GM12873 (cell line): ENCODE results near the gene ALDH1A1.

Experiments
- TF ChIP-seq, protein P1 (sequence below): IDR thresholded peaks from 2 replicates; pipeline ENCODE4 v1.5.1; 2012; ENCODE audit warnings: low read depth, mild to moderate bottlenecking, moderate library complexity, low read length, control low read depth; ENCODE audit not compliant: insufficient read depth; ENCODE audit errors: missing control alignments

Gene ALDH1A1

DNA sequence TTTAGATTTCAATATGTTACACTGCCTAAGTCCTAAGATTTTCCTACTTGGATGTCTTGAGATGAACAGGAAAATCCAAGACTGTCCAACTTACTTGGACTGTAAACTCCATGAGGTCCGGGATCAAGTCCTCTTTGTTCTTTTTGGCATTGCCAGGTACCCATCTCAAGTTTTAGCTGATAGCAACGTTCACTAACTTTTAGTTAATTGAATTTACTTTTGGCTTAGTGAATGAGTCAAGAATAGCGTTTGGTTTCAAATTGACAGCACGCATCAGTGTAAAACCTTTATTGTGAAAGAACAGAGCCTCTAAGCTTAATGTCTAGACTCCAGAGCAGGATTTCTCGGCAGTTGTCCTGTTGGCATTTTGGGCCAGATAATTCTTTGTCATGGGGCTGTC is 37.2 kb downstream of the ALDH1A1 start:
- TF ChIP-seq, protein P1, sequence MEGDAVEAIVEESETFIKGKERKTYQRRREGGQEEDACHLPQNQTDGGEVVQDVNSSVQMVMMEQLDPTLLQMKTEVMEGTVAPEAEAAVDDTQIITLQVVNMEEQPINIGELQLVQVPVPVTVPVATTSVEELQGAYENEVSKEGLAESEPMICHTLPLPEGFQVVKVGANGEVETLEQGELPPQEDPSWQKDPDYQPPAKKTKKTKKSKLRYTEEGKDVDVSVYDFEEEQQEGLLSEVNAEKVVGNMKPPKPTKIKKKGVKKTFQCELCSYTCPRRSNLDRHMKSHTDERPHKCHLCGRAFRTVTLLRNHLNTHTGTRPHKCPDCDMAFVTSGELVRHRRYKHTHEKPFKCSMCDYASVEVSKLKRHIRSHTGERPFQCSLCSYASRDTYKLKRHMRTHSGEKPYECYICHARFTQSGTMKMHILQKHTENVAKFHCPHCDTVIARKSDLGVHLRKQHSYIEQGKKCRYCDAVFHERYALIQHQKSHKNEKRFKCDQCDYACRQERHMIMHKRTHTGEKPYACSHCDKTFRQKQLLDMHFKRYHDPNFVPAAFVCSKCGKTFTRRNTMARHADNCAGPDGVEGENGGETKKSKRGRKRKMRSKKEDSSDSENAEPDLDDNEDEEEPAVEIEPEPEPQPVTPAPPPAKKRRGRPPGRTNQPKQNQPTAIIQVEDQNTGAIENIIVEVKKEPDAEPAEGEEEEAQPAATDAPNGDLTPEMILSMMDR = no peak

DNA sequence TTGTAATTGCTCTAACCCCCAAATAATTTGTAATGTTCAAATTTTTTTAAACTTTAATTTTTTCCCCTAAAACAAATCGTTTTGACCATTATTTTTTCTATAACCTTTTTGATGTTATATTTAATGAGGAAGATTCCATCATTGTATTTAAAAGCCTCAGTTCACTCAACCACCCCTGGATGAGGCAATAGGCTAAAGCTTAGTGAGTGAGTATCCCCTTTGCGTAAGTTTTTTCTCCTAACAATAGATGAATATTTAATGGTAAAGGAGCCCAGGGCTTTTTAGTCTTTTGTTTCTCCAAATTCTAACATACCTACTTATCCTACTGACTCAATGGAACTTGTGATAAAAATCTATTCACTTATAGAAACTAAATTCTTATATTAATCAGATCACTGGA is 38.1 kb downstream of the ALDH1A1 start:
- TF ChIP-seq, protein P1 = no peak

DNA sequence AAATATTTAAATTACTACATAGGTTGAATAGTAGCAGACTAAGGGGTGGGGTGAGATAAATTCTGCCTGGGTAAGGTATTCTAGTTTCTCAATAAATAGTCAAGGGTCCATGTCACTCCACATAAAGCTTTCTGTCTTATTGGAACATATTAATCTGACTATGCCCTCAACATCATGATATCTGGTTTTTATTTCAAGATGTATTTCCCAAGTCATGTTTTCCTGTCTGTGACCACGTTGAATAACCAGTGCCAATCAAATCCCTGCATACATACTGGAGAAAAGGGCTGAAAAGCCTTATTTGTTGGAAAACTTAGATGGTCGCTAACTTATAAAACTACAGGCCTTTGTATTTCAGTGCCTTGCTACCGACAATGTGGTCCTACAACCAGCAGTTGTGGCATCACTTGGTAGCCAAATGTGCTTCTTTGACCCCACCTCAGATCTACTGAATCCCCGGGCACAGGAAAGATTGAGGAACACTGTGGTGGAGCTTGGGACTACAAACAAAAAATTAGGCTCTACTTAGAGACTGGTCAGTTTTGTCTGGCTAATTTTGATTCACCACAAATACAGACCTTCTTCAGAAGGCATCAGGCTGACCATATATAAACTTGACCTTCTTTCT is 39.4 kb downstream of the ALDH1A1 start:
- TF ChIP-seq, protein P1 = no peak

DNA sequence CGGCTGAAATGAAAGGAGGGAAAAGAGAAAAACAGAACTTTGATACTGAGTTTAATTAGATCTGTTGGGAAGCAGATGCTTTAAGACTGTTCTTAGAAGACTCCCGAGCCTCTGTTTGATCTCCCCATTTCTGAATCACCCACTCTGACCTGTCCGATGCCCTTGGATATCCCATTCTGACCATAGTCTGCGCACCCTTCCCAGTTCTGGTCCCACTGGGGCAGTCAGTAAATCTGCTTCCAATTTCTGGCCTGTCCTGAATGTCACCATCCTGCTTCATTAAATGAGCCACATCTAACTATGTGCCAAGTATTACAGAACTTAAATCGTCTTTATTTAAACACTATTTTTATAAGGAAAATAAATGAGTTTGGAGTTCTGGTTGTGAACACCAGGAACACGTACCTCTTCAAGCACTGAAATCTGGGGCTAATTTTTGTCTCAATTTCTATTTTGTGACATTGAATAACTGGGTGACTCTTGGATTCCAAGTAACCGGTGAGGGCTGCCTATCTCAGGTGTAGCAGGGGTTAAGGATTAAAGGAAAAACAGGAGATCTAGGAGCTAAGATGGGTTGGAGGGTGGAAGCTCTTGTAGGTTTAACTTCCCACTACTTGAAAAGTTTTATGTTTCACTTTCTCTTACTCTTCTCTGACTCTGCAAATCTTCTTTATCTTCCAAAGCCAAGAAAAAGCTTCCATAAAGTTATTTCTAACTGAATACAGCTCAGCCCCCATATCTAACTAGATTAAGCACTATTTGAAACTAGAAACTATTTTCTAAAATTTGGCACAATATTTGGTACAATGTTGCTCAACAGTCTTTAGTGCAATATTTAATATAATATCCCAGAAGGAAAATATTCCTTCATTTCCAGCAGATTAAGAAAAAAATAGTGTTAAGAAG is 40.1 kb downstream of the ALDH1A1 start:
- TF ChIP-seq, protein P1 = no peak

DNA sequence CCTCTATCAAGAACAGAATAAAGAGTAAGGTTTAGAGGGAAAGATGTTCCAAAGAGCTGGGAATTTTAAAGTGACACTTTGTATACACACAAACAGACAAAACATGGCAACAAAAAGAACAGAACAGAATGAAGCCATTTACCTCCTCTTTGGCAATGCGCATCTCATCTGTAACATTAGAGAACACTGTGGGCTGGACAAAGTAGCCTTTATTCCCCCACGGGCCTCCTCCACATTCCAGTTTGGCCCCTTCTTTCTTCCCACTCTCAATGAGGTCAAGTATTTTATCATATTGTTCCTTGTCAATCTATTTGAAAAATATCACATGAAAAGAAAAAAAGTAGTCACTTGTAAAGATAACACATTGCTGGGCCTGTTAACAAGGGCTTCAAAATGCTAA is 41.0 kb downstream of the ALDH1A1 start:
- TF ChIP-seq, protein P1 = no peak

DNA sequence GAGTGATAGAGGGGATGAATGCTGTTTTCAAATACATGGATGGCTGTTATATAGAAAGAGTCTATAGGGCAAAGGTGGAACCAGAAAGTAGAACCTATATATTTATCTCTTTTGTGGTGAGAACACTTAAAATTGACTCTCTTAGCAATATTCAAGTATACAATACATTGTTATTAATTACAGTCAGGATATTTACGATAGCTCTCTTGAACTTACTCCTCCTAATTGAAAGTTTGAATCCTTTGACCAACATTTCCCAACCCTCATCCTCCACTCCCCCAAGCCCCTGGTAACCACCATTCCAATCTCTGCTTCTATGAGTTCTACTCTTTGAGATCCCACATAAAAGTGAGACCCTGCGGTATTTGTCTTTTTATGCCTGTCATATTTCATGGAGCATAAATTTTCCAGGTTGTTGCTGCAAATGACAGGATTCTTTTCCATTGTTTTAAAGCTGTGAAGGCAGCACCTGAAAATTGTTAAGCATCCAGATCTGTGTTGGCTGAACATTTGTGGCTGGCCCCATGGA is 41.5 kb downstream of the ALDH1A1 start:
- TF ChIP-seq, protein P1 = no peak

DNA sequence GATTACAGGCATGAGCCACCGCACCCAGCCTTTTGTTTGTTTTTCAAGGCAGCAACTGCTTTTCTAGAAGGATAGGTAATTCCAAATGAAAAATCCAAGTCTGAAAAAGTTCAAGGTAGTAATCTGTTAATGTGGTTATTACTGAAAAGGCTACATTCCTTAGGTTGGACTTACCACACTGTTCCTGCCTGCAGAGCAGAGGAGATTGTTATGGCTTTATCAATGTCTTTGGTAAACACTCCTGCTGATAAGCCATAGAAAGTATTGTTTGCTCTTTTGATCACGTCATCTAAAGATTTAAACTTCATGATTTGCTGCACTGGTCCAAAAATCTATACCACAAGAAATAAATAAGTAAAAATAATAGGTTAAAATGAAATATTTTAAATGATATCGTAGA is 43.4 kb downstream of the ALDH1A1 start:
- TF ChIP-seq, protein P1 = no peak
